ENCODE data around the gene OTUD3. TPM values are rescaled to one million over a fixed set of nuclear protein-coding genes. Genes with fewer than 3 reads are reported as not detected.

The OTUD3 gene
- total and polyA plus RNA-seq, 2 of the 4 experiments (the other 2 are of a cell fraction), result 2.9 to 3.1 TPM

GRCh38 chr1:19879661-19880060 is 2.5 kb upstream of the OTUD3 start:
- Histone ChIP-seq H3K36me3 (ENCODE audit: control insufficient read depth, insufficient read depth, low read length) (no peaks in the 10 kb centered on the region), H3K9ac (ENCODE audit: low read depth, low read length) (no peak overlapping the region), H2AK5ac (ENCODE audit: low read depth, low read length) (no peak overlapping the region), H3K23ac (ENCODE audit: low read depth, low read length) (no peak overlapping the region), H3K27me3 (ENCODE audit: control insufficient read depth, insufficient read depth, low read length) (peaks cover 2% of the 10 kb centered on the region; the same call in 1 of the 2 replicates), H2AK9ac (replicated peaks; ENCODE audit: low read depth, low read length, poor library complexity) (no peak overlapping the region), H4K20me1 (ENCODE audit: insufficient read depth, low read length) (peaks cover 17% of the 10 kb centered on the region; the same call in 1 of the 2 replicates), H3K56ac (ENCODE audit: extremely low read depth, insufficient read depth, low read length) (no peak overlapping the region), H4K8ac (ENCODE audit: low read depth in 2 of 2, low read length in 2 of 2) (no peak overlapping the region), H3K27ac (ENCODE audit: insufficient read depth, low read length) (no peak overlapping the region), H3K9me1 (ENCODE audit: insufficient read depth, low read length) (0 out of 2 replicates have a peak, but pooled peaks cover 2% of the 10 kb centered on the region), H3K14ac (replicated peaks; ENCODE audit: low read depth, low read length) (no peak overlapping the region), H2BK120ac (ENCODE audit: low read depth, low read length) (no peak overlapping the region), H2BK5ac (ENCODE audit: low read depth, low read length, poor library complexity, severe bottlenecking) (no peak overlapping the region), H3K4ac (ENCODE audit: low read depth, low read length) (no peak overlapping the region), H4K5ac (ENCODE audit: low read depth, low read length) (no peak overlapping the region), H4K91ac (ENCODE audit: insufficient read depth, low read depth, low read length) (no peak overlapping the region), H3K4me3 (ENCODE audit: insufficient read depth, low read depth, low read length) (no peak overlapping the region), H2BK15ac (ENCODE audit: low read depth, low read length) (no peak overlapping the region), H3K18ac (ENCODE audit: low read depth, low read length) (no peak overlapping the region), H2BK20ac (ENCODE audit: low read depth, low read length) (no peak overlapping the region), H3K4me2 (ENCODE audit: low read depth, low read length) (no peak overlapping the region), H3K9me3 (ENCODE audit: control insufficient read depth, insufficient read depth, low read length) (no peaks in the 10 kb centered on the region), H3K4me1 (ENCODE audit: control insufficient read depth, insufficient read depth, low read length) (peaks cover 6% of the 10 kb centered on the region), H3K79me1 (ENCODE audit: low read depth in 1 of 2, low read length in 2 of 2) (peaks cover 11 to 19% of the 10 kb centered on the region in 2 experiments), H2AFZ (replicated peaks; ENCODE audit: low read length, poor library complexity) (no peak overlapping the region)
- 100% methylated on average over 1 of the region's 4 CpGs; no CpG with 5 or more reads in 1 of the 2 experiments for WGBS, 2 experiments (ENCODE audit: extremely low coverage in 2 of 2, insufficient read length in 1 of 2)
- POLR2A ChIA-PET (ENCODE audit: unreplicated experiment), result no interaction called here
- intact Hi-C loops (cut with micrococcal nuclease), result loop anchor here (10.0 kb wide), 1 partner anchor 215 kb away; the partner anchor contains the start of gene HTR6
- dilution Hi-C loops (cut with HindIII; ENCODE audit: low sequenced_read_pairs, unreplicated experiment), result no loop called here
- BruUV-seq (replicated peaks), result no TSS peak
- CTCF ChIA-PET, result no interaction called here
- no peak for TF ChIP-seq ELK1 (IDR thresholded peaks at IDR 0.05; ENCODE audit: borderline replicate concordance, low read depth, low read length)
- no peak for TF ChIP-seq FOS (IDR thresholded peaks at IDR 0.05; ENCODE audit: low read depth, low read length)
- no peak for TF ChIP-seq MAZ (IDR thresholded peaks at IDR 0.05; ENCODE audit: borderline replicate concordance, low read depth, low read length)
- no peak for TF ChIP-seq SMC3 (IDR thresholded peaks at IDR 0.05; ENCODE audit: low read depth, low read length)
- TF ChIP-seq CTCF (conservative IDR thresholded peaks at IDR 0.05; ENCODE audit: low read depth, low read length), result no peak
- TF ChIP-seq CHD1 (IDR thresholded peaks at IDR 0.05; ENCODE audit: low read depth, low read length), result no peak
- no peak for TF ChIP-seq NFE2L2 (IDR thresholded peaks at IDR 0.05; ENCODE audit: low read depth, low read length)
- no peak for TF ChIP-seq RFX5 (IDR thresholded peaks at IDR 0.05; ENCODE audit: low read depth, low read length)
- no peak for TF ChIP-seq POLR2A (IDR thresholded peaks at IDR 0.05; ENCODE audit: low read depth, low read length)
- TF ChIP-seq CEBPB (IDR thresholded peaks at IDR 0.05; ENCODE audit: low read depth, low read length), result no peak
- TF ChIP-seq BHLHE40 (IDR thresholded peaks at IDR 0.05; ENCODE audit: low read depth, low read length), result no peak
- no peak for TF ChIP-seq RCOR1 (IDR thresholded peaks at IDR 0.05; ENCODE audit: insufficient replicate concordance, low read length)
- no peak for TF ChIP-seq USF2 (IDR thresholded peaks at IDR 0.05; ENCODE audit: low read depth, low read length)
- no peak for TF ChIP-seq RAD21 (IDR thresholded peaks at IDR 0.05; ENCODE audit: low read length)
- TF ChIP-seq MXI1 (IDR thresholded peaks at IDR 0.05; ENCODE audit: borderline replicate concordance, low read depth, low read length), result no peak
- TF ChIP-seq MAFK (IDR thresholded peaks at IDR 0.05; ENCODE audit: low read depth, low read length), result no peak
- no peak for DNase-seq
- no peak for ATAC-seq (ENCODE audit: low read depth)
- in situ Hi-C loops (cut with MboI; ENCODE audit: low sequenced_read_pairs), result no loop called here

Measured in IMR-90 (cell line).